GM18498 (cell line): ENCODE measurements around the gene SNRK.
"Not testable (repeated sequence)": the region's sequence is repeated elsewhere in the genome, so short reads cannot be mapped to it uniquely, and the experiment has no call there.

ENCODE experiments used
- ATAC-seq: cut with Tn5 transposase; IDR thresholded peaks from one replicate; pipeline ENCODE4 v1.9.1; 2021; ENCODE audit warnings: mild to moderate bottlenecking, moderate library complexity; ENCODE audit not compliant: unreplicated experiment

Gene SNRK

DNA sequence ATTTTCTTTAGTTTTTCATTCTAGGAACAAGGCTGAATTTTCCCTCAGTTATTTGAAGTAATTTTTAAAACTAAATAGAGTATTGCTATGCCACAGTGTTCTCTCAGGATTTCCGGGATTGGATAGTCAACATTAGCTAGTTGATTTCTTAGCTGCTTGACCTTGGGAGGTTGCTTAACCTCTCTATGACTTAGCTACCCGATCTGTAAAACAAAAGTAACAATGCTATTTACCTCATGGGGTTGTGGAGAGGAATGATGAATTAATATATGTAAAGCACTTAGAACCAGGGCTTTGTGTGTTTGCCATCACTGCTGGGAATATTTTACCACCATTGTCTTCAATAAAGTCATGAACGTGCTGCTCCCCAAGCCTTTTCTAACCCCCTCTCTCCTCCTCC lies 57.5 kb downstream of the SNRK start:
- ATAC-seq = no peak

DNA sequence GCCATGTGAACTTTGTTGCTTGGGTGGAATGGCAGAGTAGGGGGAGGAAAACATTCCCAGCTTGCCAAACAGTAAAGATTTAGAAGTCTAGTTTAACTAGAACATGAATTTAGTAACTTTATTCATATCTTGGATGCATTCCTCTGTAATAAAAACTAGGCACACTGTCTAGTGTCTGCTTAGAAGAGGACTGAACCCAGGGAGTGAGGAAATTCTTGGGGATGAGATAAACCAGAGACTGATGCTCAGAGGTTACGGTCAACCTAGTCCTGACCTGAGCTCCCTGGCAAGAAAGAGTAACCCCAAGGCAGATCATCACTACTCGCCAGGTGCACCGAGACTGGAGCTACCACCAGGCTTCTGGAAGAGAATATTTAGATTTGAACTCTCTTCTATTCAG lies 58.2 kb downstream of the SNRK start:
- no peak for ATAC-seq

DNA sequence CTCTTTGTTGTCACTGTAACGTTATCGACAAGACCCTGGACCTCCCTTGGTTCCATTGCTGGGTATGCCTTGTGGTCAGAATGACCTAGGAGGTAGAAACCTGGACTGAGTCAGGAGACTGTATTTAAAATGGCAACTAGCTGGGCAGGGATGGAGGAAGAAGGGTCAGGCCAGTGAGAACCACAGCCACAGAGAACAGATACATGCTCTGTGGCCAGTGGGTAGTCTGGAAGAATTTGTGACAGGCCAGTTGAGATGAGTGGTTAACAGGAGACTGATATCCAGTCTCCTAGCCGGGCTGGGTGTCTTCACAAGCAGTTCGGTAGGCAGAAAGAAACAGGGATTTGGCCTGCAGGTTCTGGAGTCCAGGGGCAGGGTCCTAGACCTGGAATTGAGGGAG lies 58.9 kb downstream of the SNRK start:
- ATAC-seq = no peak

DNA sequence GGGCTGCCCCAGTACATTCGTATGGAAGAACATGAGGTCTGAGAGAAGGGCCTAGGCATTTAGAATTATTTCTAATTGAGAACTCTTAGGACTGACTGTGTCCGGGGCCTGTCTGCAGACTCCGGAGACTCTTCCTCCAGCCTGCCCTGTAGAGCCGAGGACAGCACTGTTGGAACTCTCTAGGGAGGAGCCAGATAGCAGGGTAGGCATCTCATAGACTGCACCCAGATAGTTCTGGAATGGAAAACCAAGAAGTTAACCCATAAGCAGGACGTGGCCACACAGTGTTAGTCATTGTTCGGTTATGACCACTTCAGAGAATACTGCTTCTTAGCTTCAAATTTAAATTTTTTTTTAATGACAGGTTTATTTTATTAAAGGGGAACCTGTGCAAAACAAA lies 59.5 kb downstream of the SNRK start:
- no peak for ATAC-seq

DNA sequence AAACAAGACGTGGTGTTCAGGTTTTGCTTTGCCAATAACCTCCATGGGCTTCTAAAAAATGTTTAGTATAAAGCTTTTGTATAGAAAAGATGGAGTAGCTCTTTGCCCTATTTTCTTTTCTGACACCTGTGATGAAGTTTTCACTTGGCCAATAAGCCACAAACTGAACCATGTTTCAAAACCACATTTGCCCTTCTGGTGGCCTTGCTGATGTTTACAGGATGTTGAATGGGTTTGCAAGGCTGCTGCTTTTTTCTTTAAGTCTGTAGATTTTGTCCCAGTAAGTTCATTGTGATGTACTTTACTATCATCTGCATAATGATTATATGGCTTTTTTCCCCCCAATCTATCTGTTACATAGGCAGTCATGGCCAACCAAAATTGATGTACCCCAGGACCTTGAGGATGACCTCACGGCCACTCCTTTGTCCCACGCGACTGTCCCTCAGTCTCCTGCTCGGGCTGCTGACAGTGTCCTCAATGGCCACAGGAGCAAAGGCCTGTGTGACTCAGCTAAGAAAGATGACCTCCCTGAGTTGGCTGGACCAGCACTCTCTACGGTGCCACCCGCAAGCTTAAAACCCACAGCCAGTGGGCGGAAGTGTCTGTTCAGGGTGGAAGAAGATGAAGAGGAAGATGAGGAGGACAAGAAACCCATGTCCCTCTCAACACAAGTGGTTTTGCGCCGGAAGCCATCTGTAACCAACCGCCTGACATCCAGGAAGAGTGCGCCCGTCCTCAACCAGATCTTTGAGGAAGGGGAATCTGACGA lies 60.8 kb downstream of the SNRK start:
- no peak for ATAC-seq

DNA sequence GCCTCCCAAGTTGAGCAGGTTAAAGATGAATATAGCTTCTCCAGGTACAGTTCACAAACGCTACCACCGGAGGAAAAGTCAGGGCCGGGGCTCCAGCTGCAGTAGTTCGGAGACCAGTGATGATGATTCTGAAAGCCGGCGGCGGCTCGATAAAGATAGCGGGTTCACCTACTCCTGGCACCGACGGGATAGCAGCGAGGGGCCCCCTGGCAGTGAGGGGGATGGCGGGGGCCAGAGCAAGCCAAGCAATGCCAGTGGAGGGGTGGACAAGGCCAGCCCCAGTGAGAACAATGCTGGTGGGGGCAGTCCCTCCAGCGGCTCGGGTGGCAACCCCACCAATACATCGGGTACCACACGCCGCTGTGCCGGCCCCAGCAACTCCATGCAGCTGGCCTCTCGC lies 61.4 kb downstream of the SNRK start:
- no peak for ATAC-seq

DNA sequence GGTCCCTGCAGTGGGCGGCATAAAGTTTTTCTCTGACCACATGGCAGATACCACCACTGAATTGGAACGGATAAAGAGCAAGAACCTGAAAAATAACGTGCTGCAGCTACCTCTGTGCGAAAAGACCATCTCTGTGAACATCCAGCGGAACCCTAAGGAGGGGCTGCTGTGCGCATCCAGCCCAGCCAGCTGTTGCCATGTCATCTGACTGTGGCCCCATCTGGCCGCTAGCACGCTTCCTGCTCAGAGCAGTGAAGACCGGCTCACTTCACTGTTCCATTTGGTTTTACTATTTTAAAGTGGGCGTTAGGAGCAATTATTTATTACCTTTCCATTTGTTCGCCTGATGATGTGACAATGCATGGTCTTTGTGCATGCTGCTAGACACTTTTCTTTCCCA lies 62.0 kb downstream of the SNRK start:
- ATAC-seq = no peak

DNA sequence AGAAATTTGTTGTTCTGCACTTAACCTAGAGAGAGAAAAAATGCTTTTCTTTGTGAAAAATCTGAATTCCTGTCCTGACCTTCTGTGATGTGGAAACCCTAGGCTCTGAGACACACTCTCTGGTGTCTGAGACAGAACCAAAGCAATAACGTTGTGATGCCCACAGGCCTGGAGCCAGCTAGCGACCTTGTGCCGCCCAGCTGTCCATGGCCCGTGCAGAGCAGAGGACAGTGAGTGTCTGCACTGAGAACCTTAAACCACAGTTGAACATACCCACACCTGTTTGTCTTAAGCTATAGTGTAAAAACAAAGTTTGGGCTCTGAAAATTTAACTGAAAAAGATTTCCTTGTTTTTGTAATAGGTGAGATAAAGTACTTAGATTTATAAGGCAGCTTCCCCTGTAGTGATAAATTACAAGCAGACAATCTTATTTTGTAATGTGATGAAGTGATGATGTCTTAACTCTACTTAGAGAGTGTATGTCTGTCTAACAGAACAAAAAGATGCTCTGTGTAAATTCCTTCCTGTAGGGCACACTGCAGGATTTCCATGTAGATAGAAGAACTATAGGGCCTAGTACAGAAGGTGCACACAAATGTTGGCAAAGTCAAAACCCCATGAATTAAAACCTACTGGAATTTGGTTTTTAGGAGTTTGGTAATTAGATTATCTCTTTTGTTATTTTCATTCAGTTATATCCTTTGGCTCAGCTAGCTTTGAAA lies 62.7 kb downstream of the SNRK start:
- no peak for ATAC-seq

DNA sequence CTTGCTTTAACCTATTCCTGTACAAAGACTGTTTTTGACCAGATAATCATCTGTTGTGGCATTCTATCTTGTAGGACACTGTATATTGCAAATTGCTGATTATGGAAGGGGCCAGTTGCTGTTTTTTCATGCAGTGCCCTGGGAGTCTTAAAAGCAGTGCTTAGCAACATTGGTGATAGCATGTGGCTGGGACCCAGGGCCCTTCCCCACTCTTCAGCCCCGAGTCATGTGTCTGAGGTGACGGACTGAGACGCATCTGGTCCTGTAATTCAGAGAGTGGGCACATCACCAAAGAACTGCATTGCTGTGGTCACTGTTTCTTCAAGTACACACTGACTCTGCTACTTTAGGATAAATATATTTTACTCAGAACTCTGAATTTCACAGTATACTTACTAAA lies 63.4 kb downstream of the SNRK start:
- ATAC-seq = no peak

DNA sequence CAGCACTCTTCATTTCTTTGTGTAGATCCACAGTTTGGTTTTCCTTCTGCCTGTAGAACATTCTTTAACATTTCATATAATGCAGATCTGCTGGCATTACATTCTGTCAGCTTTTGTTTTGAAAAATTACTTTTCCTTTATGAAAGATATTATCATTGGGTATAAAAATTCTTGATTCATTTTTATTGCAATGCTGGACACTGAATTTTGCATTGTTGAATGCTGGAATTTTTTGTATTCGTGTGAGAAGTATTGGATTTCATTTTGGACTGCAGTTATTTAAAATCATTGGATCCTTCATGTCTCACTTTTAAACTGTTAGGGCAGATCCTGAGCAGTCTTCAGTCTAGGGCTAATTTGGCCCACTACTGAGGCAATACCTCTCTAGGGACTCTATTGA lies 67.1 kb downstream of the SNRK start:
- no peak for ATAC-seq

DNA sequence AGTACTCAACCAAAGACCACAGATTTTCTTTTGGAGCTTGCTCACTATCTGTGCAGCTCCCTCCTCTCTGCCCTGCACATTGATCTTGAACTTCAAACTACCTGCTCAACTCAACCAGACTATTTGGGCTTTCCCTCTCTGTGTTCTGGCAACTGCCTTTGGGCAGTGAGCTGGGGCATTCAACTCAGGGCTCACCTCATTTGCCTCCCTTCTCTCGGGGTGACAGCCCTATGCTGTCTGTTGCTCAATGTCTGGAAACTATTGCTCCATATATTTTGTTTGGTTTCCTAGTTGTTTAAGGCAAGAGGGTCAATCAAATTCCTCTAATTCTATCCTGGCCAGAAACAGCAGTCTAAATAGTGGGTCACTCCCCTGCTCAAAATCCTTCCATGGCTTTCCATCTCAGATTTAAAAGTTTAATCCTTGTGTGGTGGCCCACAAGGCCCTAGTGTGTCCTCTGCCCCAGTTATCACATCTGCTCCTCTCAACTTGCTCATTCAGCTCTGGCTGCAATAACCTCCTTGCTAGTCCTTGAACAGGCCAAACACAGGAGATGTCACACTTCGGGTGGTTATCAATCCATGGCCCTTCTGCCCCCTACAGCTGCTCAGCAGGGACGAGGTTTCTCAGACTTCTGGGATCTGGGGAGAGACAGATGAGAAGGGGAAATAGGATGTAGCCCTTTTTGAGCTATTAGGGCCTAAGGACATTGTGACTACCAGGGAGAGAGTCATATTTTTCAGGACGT lies 67.8 kb downstream of the SNRK start:
- no peak for ATAC-seq

DNA sequence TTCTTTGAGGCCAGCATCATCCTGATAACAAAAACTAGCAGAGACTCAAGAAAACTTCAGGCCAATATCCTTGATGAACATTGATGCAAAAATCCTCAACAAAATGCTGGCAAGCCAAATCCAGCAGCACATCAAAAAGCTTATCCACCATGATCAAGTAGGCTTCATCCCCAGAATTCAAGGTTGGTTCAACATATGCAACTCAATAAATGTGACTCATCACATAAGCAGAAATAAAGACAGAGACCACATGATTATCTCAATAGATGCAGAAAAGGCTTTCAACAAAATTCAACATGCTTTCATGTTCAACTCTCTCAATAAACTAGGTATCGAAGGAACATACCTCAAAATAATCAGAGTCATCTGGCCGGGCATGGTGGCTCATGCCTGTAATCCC lies 69.7 kb downstream of the SNRK start:
- ATAC-seq = not testable (repeated sequence)

DNA sequence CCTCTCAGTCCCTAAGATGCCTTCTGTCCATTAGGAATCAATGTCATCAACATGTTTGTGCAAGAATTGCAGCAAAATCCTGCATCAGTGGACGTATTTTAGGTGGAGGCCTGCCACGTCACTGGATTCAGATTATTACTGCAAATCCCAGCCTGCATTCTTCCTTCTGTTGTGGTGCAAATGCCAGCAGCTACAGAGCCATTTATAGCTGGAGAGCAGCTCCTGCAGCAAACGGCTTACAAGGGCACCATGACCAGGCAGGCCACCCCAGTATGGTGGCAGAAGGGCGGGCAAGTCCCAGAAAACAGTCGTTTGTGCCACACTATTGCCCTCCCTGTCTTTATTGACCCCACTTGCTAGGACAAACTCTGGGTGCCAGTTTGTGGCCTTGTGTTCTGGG lies 74.7 kb downstream of the SNRK start:
- no peak for ATAC-seq

DNA sequence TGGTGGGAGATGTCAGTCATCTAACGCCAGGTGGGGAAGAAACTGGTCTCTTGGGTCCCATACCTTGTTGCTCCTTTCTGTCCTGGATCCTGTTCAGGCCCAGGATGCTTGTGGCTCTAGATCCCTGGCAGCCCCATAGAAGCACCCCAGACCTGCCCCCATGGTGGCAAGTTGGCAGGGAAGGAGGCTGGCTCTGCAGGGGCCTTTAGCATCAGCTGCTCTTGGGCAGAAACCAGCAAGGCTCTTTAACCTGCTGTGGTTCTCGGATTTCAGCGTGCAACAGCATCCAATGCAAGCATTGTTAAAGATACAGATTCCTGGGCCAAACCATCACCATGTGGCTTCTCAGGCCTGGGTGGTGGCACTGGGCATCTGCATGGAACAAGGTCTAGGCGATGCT lies 75.8 kb downstream of the SNRK start:
- ATAC-seq = no peak

DNA sequence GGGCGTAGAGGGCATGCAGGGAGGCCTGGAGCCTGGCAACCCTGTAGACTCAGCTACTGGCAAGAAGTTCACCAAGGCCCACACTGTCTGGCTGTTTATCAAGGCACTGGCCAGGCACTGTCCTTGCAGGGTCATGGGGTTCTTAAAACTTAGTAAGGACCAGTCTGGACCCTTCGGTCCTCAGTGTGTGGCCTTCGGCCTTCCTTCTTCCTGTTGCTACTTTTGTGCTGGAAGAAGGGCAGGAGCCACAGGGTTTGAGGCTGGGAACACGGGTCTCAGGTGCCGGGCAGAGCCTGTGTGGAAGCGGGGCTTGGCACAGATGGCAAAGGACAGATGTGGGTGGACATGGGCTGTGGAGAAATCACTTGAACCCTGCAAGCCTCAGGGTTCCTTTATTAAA lies 76.6 kb downstream of the SNRK start:
- ATAC-seq = no peak

DNA sequence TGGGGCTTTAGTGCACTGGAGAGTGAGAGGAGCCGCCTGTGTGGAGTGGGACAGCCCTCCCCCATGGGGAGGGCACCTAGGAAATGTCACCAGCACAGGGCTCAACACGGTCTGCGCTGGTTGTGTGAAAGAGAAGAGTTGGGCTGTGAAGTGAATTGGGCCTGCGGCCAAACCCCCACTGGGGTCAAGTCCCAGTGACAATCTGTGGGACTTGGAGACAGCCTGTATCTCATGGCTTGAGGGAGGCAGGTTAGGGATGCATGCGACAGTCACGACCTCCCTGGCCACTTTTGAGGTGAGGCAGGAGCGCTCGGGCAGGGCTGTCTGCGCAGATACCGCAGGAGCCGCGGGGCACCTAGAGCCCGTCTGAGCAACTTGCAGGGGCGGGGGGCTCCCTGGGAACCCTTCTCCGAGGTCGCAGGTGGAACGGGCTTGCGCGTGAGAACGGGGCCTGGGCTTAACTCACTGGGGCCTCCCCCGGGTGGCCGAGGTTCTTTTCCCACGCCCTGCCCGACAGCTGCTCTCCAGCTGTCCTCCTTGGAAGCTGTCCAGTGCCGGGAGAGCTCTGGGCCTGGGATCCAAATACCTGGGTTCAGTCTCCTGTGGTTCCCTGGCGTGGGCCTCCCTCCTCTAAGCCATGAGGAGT lies 77.4 kb downstream of the SNRK start:
- ATAC-seq = no peak

DNA sequence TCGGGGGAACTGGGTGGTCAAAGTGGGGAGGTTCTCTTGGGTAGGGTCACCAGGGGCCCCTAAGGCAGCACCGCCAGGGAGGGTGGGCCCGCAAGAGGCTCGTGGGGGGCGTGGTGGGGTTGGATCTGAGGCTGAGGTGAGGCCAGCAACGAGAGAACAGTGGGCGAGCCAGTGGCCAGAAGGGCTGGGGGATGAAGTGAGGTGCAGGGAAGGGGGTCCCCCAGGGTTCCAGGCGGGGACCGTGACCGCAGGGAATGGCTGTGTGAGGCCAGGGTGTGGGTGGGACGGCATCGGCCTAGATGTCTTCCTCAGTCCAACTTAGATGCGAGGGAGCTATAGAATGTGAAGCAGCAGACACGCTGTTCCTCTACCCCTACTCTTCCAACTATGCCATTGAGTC lies 78.2 kb downstream of the SNRK start:
- ATAC-seq = no peak

DNA sequence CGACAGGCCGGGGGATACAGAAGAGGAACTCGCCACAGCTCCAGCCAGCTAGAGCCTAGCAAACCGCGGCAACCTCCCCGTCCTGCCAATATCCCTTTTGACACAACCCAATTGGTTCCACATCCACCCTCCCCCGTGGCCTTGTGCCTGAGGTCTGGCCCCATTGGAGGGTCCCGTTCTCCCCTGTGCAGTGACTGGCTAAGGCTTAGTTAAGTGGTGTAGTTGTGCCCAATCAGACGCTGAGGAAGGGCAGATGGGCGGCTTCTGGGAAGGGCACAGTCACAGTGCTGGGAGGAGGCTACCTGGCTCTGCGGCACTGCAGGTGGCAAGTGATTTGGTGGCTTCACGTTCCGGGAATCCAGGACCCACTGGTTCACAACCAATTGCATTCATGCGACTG lies 78.6 kb downstream of the SNRK start:
- no peak for ATAC-seq

DNA sequence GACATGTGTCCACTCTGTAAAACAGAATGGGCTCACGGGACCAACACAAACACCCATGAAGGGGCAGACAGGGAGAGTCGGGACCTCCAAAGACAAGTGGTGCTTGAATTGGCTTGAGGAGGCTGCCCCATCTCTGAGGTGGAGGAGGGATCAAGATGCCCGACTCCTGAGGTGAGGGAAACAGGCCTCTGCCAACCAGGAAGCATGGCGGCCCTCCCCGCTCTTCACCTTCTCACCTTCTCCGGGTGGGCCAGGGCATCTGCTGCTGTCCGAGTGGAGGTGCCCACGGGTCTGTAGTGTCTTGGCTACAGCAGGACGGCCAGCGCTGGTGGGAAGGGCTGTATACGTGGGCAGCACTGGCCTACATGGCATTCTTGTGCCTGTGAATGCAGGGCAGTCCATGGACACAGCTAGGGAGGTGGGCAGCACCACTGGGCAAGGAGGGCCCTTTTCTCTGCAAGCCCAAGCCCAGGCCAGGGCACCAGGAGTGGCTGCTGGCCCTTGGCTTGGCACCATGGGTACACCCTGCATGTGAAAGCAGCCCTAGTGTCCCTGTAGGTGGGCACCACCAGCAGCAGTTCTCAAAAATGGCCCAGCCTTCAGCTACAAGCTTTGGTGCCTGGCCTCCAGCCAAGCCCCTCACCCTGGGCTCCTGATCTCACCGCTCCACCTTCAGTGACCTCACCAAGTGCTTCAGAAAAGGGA lies 79.4 kb downstream of the SNRK start:
- no peak for ATAC-seq

DNA sequence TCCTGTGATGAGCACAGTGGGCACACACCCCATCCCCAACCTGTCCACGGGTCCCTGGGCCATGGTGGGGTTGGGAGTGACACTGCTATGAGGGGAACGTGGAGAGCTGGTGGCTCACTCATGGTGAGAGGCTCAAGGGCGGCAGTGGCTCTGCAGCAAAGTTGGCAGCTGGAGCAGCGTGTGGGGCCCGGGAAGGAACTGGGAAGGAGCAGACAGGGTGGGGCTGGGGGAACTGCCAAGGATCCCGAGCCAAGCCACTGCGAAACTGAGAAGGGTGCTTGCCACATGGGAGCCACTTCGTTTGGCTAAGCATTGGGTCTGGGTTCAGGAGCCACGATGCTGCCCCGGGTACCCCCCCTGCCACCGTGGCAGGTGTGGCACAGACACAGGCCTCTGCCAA lies 80.1 kb downstream of the SNRK start:
- ATAC-seq = no peak

DNA sequence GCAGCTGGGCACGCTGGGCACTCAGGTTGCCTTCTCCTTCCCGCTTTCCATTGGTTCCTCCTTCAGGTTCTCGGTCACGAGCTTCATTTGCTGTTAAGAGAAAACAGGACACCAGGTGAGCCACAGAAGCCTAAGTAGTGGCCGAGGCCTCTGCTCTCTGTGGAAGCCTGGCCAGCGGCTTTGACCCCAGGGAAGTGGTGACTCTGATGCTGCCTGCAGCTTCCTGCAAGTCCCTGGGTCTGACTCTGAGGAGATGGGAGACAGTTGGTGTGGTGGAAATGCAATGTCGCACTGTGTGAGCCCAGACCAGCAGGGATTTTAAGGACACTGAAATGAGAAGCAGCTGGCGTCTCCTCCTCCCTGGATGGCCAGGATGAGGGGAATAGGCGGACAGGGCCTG lies 80.5 kb downstream of the SNRK start:
- ATAC-seq = no peak
